HL-60 (cell line): Measurements from ENCODE around the gene ORAI3.

Source experiments
- DNase-seq, 2 experiments: peaks; one replicate each; pipeline ENCODE4 v3.0.0-alpha.2; 2010 to 2020; ENCODE audit warnings: low read depth in 1 of 2, low spot score in 1 of 2
- H3K27ac ChIP-seq: fragments of 250-450 bp; sonication (Bioruptor Pico); replicated peaks from 2 replicates; pipeline ENCODE4 v1.5.1; 2020; ENCODE audit warnings: mild to moderate bottlenecking, moderate library complexity
- H3K27me3 ChIP-seq: fragments of 250-450 bp; sonication (Bioruptor Pico); 2 replicates; pipeline ENCODE4 v1.5.1; 2021; ENCODE audit warnings: mild to moderate bottlenecking, moderate library complexity; ENCODE audit not compliant: insufficient read depth, poor library complexity, severe bottlenecking
- H3K4me3 ChIP-seq: replicated peaks from 2 replicates; pipeline ENCODE4 v1.5.1; 2011; ENCODE audit warnings: mild to moderate bottlenecking, control low read depth, low read length; ENCODE audit not compliant: insufficient read depth
- CTCF ChIP-seq: IDR thresholded peaks from one replicate; pipeline ENCODE4 v1.5.1; 2011; ENCODE audit warnings: low read length, control low read depth, inconsistent platforms; ENCODE audit not compliant: insufficient read depth
- GABPA ChIP-seq: IDR thresholded peaks from 2 replicates; pipeline ENCODE4 v1.6.1; 2012; ENCODE audit warnings: low read depth
- POLR2AphosphoS5 ChIP-seq: IDR thresholded peaks from 2 replicates; pipeline ENCODE4 v1.6.1; 2012; ENCODE audit warnings: low read depth
- REST ChIP-seq: IDR thresholded peaks from 2 replicates; pipeline ENCODE4 v1.6.1; 2012; ENCODE audit warnings: low read depth; ENCODE audit not compliant: insufficient replicate concordance
- SPI1 ChIP-seq: IDR thresholded peaks from 2 replicates; pipeline ENCODE4 v1.6.1; 2012; ENCODE audit warnings: low read depth, mild to moderate bottlenecking, borderline replicate concordance

The ORAI3 gene

DNA sequence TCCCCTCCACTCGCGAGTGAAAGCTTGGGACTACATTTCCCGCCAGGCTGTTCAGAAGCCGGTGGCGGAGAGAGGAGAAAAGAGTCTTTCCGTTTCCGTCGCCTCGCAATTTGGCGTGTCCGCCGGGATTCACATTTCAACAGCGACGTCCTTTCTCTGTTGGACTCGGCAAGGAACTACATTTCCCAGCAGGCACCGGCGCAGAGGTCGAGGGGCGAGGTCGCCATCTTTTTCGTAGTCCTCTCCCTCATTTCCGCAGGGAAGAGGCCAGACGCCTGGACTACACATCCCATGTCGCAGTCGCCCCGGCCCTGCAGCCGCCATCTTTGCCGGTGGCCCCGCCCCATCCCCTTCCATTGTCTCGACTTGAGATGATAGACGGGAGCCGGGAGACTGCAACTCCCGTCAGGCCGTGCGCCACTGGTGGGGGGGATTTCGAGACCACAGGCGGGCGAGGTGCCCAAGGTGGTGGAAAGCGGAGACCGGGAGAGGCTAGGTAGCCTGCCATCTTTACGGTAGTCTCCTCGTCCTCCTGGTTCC is 26.4 kb upstream of the ORAI3 start:
- TF ChIP-seq GABPA: peak; percentile 97
- TF ChIP-seq CTCF: no peak
- peak; percentile 0; the same call in 1 of the 2 replicates for TF ChIP-seq POLR2AphosphoS5
- TF ChIP-seq SPI1: peak; percentile 23; the same call in 1 of the 2 replicates
- no peak for TF ChIP-seq REST

DNA sequence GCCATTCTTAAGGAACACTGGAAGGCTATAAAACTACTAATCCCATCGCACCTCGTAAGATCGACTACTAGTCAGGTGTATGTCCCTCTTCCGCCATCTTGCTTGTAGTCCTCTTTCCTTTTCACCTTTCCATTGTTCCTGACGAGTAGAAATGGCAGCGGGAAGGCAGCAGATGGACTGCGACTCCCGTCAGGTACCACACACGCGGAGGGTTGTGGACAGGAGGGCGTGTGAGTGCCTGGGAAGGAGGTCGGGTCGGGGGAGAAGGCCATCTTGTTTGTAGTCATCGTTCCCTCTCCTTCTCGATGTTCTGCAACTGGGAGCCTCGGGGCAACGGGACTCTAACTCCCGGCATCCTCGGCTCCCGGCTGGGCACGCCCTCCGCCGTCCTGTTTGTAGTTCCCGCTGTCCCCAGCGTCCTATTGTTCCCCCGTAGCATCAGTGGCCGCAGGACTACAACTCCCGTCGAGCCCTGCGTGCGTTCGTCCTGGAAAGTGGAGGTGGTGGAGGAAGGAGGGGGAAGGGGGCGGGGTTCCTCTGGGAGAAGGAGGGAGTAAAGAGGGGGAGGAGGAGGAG is 25.8 kb upstream of the ORAI3 start:
- H3K27me3 ChIP-seq: no peaks in the 10 kb centered on the region

More for the DNA sequence above, 26.4 kb upstream of the ORAI3 start:
- peak; percentile 99 to 100 for DNase-seq
- Histone ChIP-seq H3K27ac (peak overlapping the region; percentile 92), H3K27me3 (no peaks in the 10 kb centered on the region), H3K4me3 (peak overlapping the region; percentile 73)

More for the DNA sequence above, 25.8 kb upstream of the ORAI3 start:
- TF ChIP-seq SPI1 (no peak), CTCF (no peak), GABPA (peak; percentile 48; the same call in 1 of the 2 replicates), POLR2AphosphoS5 (peak; percentile 82; the same call in 1 of the 2 replicates), REST (no peak)
- H3K4me3 ChIP-seq: peak overlapping the region; percentile 73
- DNase-seq: peak; percentile 100
- H3K27ac ChIP-seq: peak overlapping the region; percentile 92
